Femur (tissue), 1 donor: Measurements from ENCODE around the gene POLR3GL.
"Not testable (repeated sequence)": the region's sequence is repeated elsewhere in the genome, so short reads cannot be mapped to it uniquely, and the experiment has no call there.

Experiments used
- DNase-seq: peaks from one replicate; pipeline ENCODE4 v3.0.0-alpha.2; 2017

Gene POLR3GL, protein sequence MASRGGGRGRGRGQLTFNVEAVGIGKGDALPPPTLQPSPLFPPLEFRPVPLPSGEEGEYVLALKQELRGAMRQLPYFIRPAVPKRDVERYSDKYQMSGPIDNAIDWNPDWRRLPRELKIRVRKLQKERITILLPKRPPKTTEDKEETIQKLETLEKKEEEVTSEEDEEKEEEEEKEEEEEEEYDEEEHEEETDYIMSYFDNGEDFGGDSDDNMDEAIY

DNA sequence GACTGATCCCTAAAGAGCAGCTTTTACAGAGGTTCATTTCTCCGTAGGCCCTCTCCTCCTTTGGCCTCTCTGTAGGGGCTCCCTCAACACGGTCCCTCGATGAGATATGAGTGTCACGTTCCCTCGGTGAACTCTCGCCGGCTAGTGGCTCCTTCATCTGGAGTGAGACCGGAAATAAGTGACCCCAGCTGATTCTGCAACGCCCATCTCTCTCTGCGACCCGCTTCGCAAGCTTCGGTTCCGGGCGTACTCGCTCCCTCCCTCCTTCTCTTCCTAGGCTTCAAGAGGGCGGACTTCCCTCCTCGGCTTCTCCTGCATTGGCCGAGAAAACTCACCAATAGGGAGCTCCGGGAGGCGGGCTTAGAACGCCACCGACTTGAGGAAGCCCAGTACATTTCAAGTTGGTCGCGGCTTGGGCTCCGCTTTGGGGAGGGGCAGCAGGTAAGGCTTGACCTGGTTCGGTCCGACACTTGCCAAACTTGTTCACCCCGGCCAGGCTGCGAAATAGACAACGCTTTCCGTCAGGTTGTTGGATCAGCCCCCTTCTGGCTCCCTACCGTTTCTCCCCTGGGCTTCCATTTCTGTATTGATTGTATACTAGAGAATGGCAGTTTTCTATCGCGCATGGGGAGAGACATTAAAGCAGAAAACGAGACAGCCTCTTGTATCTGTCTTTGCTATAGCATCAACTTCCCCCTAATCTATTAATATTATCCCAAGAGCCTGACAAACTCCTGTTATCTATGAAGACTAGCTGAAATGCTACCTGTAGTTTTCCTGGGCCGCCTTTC is at the start of gene POLR3GL, which contains the start of gene ANKRD34A:
Gene POLR3GL (plus strand): TSS at position 363 of the 791 bp plus-strand sequence. CDS start 10,176 bp downstream, outside the sequence.
Gene ANKRD34A (minus strand): TSS at position 248 of the 791 bp plus-strand sequence. CDS start 2,816 bp downstream, outside the sequence.
- DNase-seq, result peak; percentile 96

DNA sequence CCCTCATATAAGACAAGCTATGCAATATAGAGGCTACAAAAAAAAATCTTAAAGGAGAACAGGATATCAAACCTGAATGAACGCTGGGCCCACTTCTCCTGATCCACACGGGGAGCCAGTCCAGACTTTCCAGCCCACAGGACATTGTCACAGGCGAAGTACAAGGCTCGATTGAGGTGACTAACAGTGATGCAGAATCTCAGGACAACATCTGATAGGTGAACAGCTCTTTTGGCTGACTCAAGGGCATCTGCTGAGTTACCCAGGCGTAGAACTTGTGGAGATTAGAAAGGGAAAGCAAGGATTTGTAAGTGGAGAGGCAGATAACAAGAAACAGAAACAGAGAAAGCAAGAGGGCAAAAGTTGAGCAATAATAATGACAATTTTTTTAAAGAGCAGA is 47.7 kb upstream of the POLR3GL start:
- no peak for DNase-seq

DNA sequence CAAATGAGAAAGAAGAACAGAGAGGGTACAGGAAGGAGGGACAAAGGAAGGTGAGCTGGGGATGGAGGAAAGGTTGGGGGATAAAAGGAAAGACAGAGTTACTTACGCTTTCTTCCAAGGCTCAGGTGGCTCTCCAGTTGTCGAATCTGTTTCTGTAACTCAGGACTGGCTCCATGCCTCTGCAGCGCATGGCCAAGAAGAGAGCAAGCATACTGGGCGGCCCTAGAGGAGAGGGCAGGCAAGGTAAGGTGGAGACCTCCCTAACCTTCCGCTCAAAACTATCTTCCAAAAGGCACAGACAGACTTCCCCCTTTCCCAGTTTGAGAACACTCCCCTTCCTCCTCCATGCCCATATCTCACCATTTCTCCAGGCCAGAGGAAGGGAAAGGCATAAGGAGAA is 46.9 kb upstream of the POLR3GL start:
- DNase-seq, result no peak

DNA sequence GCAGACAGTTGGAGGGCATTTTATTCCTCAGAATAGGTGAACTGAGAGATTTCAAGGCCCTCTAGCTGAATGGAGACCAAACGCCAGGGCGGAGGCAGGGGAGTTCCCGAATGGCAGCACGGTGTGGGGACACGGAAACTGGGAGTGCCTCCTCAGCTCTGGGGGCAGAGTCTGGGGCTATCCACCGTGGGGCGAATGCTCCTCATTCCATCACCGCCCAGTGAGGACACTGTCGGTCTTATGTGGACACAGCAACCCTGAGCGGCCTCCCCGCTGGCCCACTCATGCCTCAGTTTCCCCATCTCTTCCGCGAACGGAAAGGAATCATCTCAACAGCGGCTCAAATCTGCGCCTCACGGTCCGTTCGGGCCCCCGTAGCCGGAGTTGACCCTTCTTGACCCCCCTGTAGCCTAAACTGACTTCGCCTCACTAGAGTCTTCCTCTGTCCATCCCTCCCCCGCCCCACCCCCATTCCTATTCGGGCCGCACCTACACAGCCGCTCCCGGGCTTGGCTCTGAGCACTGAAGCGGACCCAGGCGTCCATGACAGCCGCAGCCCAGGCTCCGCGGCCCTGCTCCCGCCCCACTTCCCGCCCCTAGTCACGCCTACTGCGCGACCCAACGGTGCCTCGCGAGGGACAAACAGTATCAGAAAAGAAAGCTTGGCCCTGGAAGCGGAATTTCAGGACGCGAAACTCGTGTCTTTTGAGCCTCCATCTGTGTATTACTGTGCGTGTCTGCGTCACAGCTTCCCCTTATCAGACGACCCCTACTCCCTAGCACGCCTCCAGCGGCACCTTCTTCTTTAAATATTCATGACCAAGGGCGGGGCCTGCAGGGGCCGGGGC is 46.1 kb upstream of the POLR3GL start, which contains the start of gene PEX11B:
Gene PEX11B (minus strand): TSS at position 574 of the 848 bp plus-strand sequence. CDS start 29 bp downstream, at position 545.
- peak; percentile 93 for DNase-seq

DNA sequence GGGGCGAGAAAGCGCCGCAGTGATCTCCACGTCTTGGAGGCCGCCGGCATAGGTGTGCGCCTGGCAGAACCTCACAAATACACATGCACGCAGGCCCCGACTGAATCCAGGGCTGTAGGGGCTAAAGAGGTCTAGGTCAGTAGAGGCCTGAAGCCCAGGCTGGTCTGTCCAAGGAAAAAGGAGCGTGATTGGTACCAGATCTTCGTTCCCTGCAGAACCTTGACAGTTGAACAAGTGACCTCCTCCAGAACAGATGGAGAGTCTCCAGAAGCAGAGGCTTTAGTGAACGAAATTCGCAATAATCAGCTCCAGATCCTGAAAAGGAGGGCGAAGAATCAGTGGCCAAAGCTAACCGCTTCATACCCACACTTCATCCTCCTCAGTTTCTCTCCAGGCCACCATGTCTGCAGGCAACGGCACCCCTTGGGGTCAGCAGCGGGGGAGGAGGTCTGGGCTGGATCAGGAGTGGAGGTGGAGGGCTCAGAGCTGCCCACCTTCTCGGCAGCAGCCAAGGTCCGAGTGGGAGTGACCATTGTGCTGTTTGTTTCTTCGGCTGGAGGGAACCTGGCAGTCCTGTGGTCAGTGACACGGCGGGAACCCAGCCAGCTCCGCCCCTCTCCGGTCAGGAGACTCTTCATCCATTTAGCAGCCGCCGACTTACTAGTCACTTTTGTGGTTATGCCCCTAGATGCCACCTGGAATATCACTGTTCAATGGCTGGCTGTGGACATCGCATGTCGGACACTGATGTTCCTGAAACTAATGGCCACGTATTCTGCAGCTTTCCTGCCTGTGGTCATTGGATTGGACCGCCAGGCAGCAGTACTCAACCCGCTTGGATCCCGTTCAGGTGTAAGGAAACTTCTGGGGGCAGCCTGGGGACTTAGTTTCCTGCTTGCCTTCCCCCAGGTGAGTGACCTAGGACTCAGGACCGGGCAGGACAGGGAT is 45.2 kb upstream of the POLR3GL start:
- peak; percentile 71 for DNase-seq

DNA sequence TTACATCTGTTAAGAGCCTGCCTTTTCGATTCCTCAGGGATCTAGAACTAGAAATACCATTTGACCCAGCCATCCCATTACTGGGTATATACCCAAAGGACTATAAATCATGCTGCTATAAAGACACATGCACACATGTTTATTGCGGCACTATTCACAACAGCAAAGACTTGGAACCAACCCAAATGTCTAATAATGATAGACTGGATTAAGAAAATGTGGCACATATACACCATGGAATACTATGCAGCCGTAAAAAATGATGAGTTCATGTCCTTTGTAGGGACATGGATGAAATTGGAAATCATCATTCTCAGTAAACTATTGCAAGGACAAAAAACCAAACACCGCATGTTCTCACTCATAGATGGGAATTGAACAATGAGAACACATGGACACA is 44.2 kb upstream of the POLR3GL start:
- not testable (repeated sequence) for DNase-seq

DNA sequence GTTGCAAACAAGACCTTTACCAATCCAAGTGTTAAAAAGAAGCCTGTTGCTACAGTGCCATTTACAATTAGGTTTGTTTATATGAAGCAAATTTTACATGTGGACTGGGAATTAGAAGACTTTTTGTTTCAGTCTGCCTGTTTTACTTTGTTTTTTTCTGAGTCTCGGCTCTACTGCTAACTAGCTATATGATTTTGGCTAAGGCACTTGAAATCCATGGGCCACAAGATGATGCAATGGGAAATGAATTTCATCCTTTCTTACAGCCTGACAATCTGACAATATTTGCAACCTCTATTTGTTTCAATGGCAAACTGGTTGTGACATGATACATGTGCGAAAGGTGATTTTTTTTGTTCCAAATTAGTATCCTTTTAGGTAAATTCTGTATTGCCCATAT is 42.2 kb upstream of the POLR3GL start:
- no peak for DNase-seq

DNA sequence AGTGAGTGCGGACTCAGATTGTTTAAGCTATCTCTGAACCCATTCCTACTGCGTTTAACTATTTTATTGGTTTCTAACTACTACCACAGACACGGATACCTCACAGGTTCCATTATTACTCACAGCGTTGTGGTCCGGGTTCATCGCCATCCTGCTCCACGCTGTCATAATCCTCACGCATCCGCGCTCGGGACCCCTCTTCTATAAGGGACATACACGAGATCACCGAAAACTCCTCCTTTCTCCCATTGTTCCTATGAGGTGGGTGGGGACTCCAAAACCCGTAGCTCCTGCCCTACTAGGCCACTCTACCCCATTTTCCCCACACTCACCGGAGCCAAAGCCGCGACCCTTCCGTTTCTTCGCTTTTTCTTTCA is 37.8 kb upstream of the POLR3GL start:
- DNase-seq, result no peak

DNA sequence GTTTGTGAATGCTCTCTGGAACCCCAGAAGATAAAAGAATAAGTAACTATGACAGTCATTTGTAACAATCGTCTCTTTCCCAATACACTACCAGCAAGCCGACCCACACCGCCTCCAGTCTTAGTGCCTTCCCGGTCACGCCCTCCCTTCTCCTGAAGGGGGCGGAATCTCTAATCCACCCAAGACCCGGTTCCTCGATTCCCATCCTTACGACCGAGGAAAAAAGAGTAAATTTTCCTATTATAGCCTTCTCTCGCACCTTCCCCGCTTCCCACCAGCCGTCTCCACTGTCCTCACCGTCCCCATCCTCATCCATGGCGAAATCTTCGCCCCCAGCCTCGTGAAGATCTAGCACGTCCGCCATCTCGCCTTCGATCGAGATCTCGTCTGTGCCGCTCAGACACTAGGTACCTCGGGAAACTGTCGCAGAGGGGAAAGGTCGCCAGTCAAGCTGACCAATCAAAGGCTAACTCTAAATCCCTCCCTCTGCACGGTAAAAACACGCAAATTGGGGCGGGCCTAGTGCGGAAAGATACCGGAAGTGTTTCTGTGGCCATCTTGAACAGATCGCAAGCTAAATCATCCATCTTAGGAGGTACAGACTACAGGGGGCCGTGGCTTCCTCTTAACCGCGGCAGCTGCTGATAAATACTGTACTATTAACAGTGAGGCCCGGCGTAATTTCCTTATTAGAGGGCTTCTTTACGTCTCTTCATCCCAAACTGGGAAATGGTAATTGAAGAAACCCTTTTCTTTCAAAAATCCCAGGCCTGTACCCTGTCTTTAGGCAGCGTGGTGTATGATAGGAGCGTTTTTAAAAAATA is 37.2 kb upstream of the POLR3GL start, which contains the start of gene RBM8A:
Gene RBM8A (minus strand): TSS at position 422 of the 824 bp plus-strand sequence. CDS start 58 bp downstream, at position 364.
- DNase-seq, result peak; percentile 98

DNA sequence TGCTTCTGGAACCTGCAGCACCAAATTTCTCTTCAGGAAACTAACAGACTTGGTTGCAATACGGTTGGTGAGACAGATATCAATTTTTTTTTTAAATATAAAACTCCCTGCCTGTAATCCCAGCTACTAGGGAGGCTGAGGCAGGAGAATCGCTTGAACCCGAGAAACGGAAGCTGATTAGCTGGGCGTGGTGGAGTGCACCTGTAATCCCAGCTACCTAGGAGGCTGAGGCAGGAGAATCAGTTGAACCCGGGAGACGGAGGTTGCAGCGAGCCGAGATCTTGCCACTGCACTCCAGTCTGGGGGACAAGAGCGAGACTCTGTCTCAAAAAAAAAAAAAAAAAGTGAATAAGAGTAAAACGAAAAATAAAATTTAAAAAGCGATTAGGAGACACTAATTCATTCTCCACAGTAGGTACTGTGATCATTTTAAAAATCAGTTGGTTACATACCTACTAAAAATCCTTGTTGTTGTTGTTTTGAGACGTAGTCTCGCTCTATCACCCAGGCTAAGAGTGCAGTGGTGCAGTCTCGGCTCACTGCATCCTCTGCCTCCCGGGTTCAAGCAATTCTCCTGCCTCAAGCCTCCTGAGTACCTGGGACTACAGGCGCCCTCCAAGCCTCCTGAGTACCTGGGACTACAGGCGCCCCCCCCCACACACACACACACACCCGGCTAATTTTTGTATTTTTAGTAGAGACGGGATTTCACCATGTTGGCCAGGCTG is 36.4 kb upstream of the POLR3GL start:
- no peak for DNase-seq

DNA sequence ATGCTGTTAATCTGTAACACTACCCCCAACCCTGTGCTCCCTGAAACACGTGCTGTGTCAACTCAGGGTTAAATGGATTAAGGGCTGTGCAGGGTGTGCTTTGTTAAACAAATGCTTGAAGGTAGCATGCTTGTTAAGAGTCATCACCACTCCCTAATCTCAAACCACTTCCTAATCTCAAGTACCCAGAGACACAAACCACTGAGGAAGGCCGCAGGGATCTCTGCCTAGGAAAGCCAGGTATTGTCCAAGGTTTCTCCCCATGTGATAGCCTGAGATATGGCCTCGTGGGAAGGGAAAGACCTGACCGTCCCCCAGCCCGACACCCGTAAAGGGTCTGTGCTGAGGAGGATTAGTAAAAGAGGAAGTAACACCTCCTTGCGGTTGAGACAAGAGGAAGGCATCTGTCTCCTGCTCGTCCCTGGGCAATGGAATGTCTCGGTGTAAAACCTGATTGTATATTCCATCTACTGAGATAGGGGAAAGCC is 31.9 kb upstream of the POLR3GL start:
- DNase-seq, result not testable (repeated sequence)

DNA sequence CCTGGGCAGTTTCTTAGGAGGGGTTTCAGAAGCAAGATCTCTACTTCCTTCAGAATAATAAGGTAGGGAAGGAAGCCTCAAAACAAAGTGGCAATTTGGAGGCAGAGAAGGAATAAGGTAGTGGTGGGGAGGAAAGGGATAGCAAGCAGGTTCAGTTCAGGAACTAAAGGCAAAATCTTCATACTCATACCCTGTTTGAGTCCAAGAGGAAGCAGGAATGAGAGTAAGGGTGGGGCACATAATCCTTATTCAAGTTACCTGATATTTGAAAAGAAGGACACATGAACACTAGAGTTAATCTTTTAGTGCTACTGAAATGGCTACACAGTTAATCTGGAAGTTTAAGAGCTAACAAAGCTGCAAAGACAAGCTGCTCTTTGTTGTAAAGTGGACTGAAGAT is 28.8 kb upstream of the POLR3GL start:
- no peak for DNase-seq

DNA sequence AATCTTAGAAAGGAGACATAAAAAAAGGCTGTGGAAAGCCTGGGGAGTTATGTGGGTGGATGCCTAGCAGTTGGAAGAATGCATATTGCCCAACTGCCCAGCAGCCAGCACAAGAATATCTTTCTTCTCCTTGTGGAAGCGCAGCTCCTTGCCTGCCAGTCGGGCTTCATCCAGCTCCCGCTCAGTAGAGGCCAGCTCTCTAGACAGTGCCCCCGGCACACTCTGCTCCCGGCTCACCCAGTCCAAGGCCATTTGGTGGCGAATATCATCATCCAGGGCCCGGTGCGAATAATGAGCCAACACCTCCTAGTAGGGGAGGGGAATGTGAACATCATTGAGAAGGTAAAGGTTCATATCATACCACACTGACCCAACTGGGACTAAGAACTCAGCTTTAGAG is 28.2 kb upstream of the POLR3GL start:
- no peak for DNase-seq

DNA sequence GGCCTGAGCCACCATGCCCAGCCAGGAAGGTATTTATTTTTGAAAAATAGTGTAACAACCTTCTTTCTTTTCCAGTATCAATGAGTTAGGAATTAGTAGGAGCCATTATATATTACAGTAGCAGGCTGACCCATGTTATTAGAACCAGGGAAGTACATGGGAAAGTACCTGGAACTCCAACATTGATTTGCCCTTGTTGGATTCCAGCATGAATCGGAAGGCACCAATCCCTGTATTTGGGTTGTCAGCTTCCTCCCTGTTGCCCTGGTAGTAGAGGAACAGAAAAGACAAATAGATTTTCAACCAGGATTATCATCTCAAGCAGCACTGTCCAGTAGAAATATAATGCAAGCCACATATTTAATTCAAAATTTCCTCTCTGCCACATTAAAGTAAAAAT is 27.1 kb upstream of the POLR3GL start:
- no peak for DNase-seq

DNA sequence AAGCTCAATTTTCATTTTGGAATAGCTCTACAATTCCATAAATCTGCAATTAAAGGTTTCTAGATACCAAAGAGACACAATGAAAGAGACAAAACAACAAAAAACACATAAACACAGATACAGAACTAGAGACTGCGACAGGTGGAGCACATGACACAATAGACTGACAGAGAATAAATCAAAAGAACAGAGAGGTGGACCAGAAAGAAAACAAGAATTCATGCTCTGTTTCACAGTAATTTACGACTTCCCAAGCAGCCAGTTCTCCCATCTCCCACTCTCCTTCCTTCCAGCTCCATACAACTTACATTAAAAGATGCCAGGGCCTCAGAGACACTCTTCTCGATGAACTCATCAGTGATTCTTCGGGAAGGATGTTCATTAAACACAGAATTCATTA is 22.1 kb upstream of the POLR3GL start:
- DNase-seq, result no peak

DNA sequence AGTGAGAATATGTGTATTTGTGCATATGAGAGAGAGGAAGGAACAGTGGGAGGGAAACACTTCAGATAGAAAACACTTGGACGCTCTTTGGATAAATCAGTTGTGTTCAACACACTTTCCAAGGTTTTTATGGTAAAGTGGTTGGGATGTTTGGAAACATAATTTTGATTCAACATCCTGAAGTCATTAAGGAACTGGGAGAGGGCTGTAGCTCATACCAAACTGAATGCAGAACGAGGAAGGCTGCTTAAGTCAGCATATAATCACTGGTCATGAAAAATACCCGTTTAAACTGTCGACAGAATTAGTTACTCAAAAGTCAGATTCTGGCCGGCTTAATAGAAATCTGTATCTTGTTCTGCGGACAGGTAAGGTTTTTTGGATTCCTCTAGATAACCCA is 21.6 kb upstream of the POLR3GL start:
- DNase-seq, result no peak

DNA sequence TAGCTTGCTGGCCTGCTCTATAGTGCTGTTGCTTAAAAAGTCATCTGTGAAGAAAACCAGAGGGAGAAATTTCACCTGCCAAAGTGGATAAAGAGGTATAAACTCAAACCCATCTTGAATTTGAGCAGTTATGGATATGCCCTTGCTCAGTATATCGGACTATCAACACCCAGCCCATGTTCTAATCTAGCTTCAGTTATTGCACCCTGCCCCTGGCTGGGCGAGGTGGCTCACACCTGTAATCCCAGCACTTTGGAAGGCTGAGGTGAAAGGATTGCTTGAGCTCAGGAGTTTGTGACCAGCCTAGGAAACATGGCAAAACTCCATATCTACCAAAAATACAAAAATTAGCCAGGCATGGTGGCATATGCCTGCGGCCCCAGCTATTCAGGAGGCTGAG is 20.0 kb upstream of the POLR3GL start:
- DNase-seq, result no peak

DNA sequence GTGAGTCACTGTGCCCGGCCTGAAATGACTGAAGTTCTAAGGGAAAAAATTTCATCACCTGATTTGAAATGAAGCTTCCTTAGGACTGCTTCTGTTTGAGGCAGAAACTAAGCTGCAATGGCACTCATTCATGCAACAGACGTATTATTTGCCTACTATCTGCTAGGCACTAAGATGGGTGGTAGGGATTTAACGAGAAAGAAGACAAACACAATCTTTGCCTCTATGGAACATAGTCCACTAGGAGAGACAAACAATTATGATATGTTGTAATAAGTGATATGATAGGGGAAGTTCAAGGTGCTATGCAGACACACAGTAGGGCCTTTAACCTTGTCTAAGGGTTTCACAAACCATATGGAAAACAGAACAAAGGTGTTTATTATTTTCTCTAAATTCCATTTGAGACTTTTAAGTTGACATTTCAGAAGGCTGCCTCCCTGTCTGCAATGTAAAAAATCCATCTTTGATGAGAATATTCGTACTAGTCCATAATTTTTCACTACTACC is 18.0 kb upstream of the POLR3GL start:
- DNase-seq, result no peak

DNA sequence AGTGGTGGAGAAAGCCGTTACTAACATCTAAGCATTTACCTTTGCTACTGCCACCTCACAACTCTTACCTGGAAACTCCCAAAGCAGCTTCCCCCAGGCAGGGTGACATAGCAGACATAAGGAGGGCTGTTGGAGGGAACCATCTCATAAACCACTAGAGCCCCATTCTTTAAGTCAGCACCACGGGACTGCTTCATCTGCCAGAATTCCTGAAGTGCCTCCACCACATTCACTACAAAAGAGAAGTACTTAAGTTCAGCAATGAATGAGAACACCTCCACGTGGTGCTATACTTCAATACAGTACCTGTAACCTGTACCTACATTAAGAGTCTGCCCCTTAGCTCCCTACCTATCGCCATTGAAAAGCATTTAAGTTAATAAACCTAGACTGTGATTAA is 16.9 kb upstream of the POLR3GL start:
- no peak for DNase-seq

DNA sequence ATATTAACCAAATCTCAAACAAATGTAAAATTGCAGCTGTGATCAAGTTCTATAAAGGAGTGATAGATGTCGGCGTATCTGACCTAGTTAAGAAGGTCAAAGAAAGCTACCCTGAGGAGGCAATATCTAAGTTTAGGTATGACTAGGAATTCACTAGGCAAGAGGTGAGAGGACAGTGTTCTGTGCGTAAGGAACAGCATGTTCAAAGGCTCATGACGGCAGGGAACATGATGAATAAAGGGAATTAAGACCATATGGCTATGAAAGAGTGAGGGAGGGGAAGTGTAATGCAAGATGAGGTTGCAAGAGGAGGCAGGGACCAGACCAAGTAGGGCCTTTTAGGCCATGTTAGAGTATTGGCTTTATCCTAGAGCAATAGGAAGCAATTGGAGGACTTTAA is 15.3 kb upstream of the POLR3GL start:
- DNase-seq, result no peak
